IMR-90 (cell line): ENCODE results near the gene SOBP. TPM values are rescaled to one million over a fixed set of nuclear protein-coding genes. Genes with fewer than 3 reads are reported as not detected.

ENCODE experiments used
- ATAC-seq: fragments of 200-7000 bp; cut with Tn5 transposase; 2 replicates; pipeline ENCODE4 v1.9.1; 2020; ENCODE audit warnings: low read depth, mild to moderate bottlenecking, moderate library complexity
- BruUV-seq: library from RNA; stranded (reverse); fragments of 400-500 nt; replicated peaks from 2 replicates; lab custom pipeline; 2021; lab: Mats Ljungman, UMichigan
- CTCF ChIA-PET: fragments of 300-600 bp; formaldehyde crosslinking; extraction: SDS; loops from one replicate; lab custom pipeline; 2021; ENCODE audit warnings: antibody characterized with exemption; lab: Yijun Ruan, JAX
- POLR2A ChIA-PET: fragments of 300-600 bp; sonication (Branson Sonifier 250); formaldehyde crosslinking; loops from one replicate; lab custom pipeline; 2022; ENCODE audit warnings: antibody characterized with exemption; ENCODE audit not compliant: unreplicated experiment; lab: Charles Lee
- DNase-seq: peaks from one replicate; pipeline ENCODE4 v3.0.0; 2013
- H2AFZ ChIP-seq: replicated peaks from 2 replicates; pipeline ENCODE3; 2013; ENCODE audit warnings: low read length, mild to moderate bottlenecking; ENCODE audit not compliant: poor library complexity
- H2AK5ac ChIP-seq: 2 replicates; pipeline ENCODE4 v1.6.1; 2013; ENCODE audit warnings: low read depth, low read length, inconsistent platforms
- H2AK9ac ChIP-seq: replicated peaks from 2 replicates; pipeline ENCODE3; 2013; ENCODE audit warnings: mild to moderate bottlenecking, low read depth, low read length, moderate library complexity; ENCODE audit not compliant: poor library complexity
- H2BK120ac ChIP-seq: 2 replicates; pipeline ENCODE4 v1.6.1; 2013; ENCODE audit warnings: low read depth, low read length, inconsistent platforms
- H2BK15ac ChIP-seq: 3 replicates; pipeline ENCODE4 v1.6.1; 2013; ENCODE audit warnings: low read depth, low read length, inconsistent platforms
- H2BK20ac ChIP-seq: 2 replicates; pipeline ENCODE4 v1.6.1; 2013; ENCODE audit warnings: low read depth, mild to moderate bottlenecking, inconsistent platforms, low read length, moderate library complexity
- H2BK5ac ChIP-seq: 2 replicates; pipeline ENCODE4 v1.6.1; 2013; ENCODE audit warnings: mild to moderate bottlenecking, low read depth, low read length, inconsistent platforms; ENCODE audit not compliant: poor library complexity, severe bottlenecking
- H3K14ac ChIP-seq: replicated peaks from 2 replicates; pipeline ENCODE4 v1.6.1; 2013; ENCODE audit warnings: low read depth, low read length, inconsistent platforms
- H3K18ac ChIP-seq: 2 replicates; pipeline ENCODE4 v1.6.1; 2013; ENCODE audit warnings: low read depth, low read length, control low read depth
- H3K23ac ChIP-seq: 2 replicates; pipeline ENCODE4 v1.6.1; 2013; ENCODE audit warnings: low read depth, low read length, inconsistent platforms
- H3K27ac ChIP-seq: 2 replicates; pipeline ENCODE4 v1.5.1; 2013; ENCODE audit warnings: mild to moderate bottlenecking, control low read depth, low read length; ENCODE audit not compliant: insufficient read depth
- H3K27me3 ChIP-seq: 2 replicates; pipeline ENCODE4 v1.6.1; 2013; ENCODE audit warnings: low read length; ENCODE audit not compliant: control insufficient read depth, insufficient read depth
- H3K36me3 ChIP-seq: 2 replicates; pipeline ENCODE4 v1.6.1; 2013; ENCODE audit warnings: low read length, mixed read lengths; ENCODE audit not compliant: control insufficient read depth, insufficient read depth
- H3K4ac ChIP-seq: 2 replicates; pipeline ENCODE4 v1.6.1; 2013; ENCODE audit warnings: low read depth, low read length, inconsistent platforms
- H3K4me1 ChIP-seq: 2 replicates; pipeline ENCODE4 v1.6.1; 2013; ENCODE audit warnings: low read length, mixed read lengths; ENCODE audit not compliant: control insufficient read depth, insufficient read depth
- H3K4me2 ChIP-seq: 2 replicates; pipeline ENCODE4 v1.6.1; 2013; ENCODE audit warnings: low read depth, mild to moderate bottlenecking, control low read depth, low read length, moderate library complexity
- H3K4me3 ChIP-seq: 2 replicates; pipeline ENCODE4 v1.5.1; 2013; ENCODE audit warnings: low read depth, mild to moderate bottlenecking, control low read depth, low read length, moderate library complexity; ENCODE audit not compliant: insufficient read depth
- H3K56ac ChIP-seq: 2 replicates; pipeline ENCODE4 v1.6.1; 2013; ENCODE audit warnings: low read length, inconsistent platforms; ENCODE audit not compliant: insufficient read depth; ENCODE audit errors: extremely low read depth
- H3K79me1 ChIP-seq, 2 experiments: 2 replicates each; pipeline ENCODE4 v1.6.1; 2013; ENCODE audit warnings: low read length in 2 of 2, inconsistent platforms in 1 of 2, low read depth in 1 of 2
- H3K9ac ChIP-seq: 2 replicates; pipeline ENCODE4 v1.6.1; 2013; ENCODE audit warnings: low read depth, low read length, control low read depth
- H3K9me1 ChIP-seq: 2 replicates; pipeline ENCODE4 v1.6.1; 2013; ENCODE audit warnings: low read length, inconsistent platforms; ENCODE audit not compliant: insufficient read depth
- H3K9me3 ChIP-seq: 2 replicates; pipeline ENCODE4 v1.6.1; 2013; ENCODE audit warnings: low read length; ENCODE audit not compliant: control insufficient read depth, insufficient read depth
- H4K20me1 ChIP-seq: 2 replicates; pipeline ENCODE4 v1.6.1; 2013; ENCODE audit warnings: low read length, inconsistent platforms; ENCODE audit not compliant: insufficient read depth
- H4K5ac ChIP-seq: 2 replicates; pipeline ENCODE4 v1.6.1; 2013; ENCODE audit warnings: mild to moderate bottlenecking, low read depth, low read length, control low read depth
- H4K8ac ChIP-seq, 2 experiments: 2 replicates each; pipeline ENCODE4 v1.6.1; 2013; ENCODE audit warnings: low read depth in 2 of 2, low read length in 2 of 2, control low read depth in 1 of 2, inconsistent platforms in 1 of 2
- H4K91ac ChIP-seq: 2 replicates; pipeline ENCODE4 v1.6.1; 2013; ENCODE audit warnings: low read depth, low read length, inconsistent platforms; ENCODE audit not compliant: insufficient read depth
- MAFK ChIP-seq: IDR thresholded peaks from 2 replicates; pipeline ENCODE4 v1.6.1; 2012; ENCODE audit warnings: low read depth, low read length, improper control_type of control experiment
- NFE2L2 ChIP-seq: fragments of 150-350 bp; IDR thresholded peaks from 2 replicates; pipeline ENCODE4 v1.6.1; 2016; ENCODE audit warnings: low read depth, mild to moderate bottlenecking, low read length
- RAD21 ChIP-seq: IDR thresholded peaks from 2 replicates; pipeline ENCODE4 v1.6.1; 2012; ENCODE audit warnings: low read length, improper control_type of control experiment
- SMC3 ChIP-seq: fragments of 150-350 bp; IDR thresholded peaks from 2 replicates; pipeline ENCODE4 v1.6.1; 2016; ENCODE audit warnings: low read depth, mild to moderate bottlenecking, antibody characterized with exemption, low read length, moderate library complexity
- WGBS, 2 experiments: methylation state at CpG; one replicate each; pipeline versions ENCODE4 v1.1.5 to v1.1.7; 2013; ENCODE audit warnings: missing lambda C conversion rate in 2 of 2; ENCODE audit not compliant: insufficient read length in 1 of 2; ENCODE audit errors: extremely low coverage in 2 of 2; 5-methylcytosine and 5-hydroxymethylcytosine counted together
- dilution Hi-C: fragments of 300-500 bp; cut with HindIII; formaldehyde crosslinking; loops from one replicate; pipeline ENCODE4 v1.14.3; 2018; ENCODE audit warnings: low sequenced_read_pairs; ENCODE audit not compliant: unreplicated experiment
- in situ Hi-C: fragments of 300-500 bp; cut with MboI; formaldehyde crosslinking; loops from 3 replicates; pipeline ENCODE4 v1.14.3; 2019; ENCODE audit warnings: low sequenced_read_pairs, inconsistent platforms, mixed read lengths
- intact Hi-C: fragments of 100-400 bp; cut with micrococcal nuclease; formaldehyde crosslinking; loops from 2 replicates; pipeline ENCODE4 v1.10.0; 2022
- polyA plus RNA-seq, 3 experiments: library from polyadenylated mRNA; depleted of rRNA; stranded (reverse); fragments of >200 nt; gene quantifications; 2 replicates each; pipeline ENCODE4 v1.2.3, GENCODE V29; 2012; ENCODE audit warnings: low replicate concordance in 1 of 3
- total RNA-seq: library from RNA; depleted of rRNA; stranded (reverse); fragments of >200 nt; gene quantifications from 2 replicates; pipeline ENCODE4 v1.2.3, GENCODE V29; 2012

Gene SOBP
- total and polyA plus RNA-seq, 2 of the 4 experiments (the other 2 are of a cell fraction) = 0.60 to 0.72 TPM

- no peaks in the 10 kb centered on the region for H3K27me3 ChIP-seq
- no peak overlapping the region for H3K56ac ChIP-seq
- POLR2A ChIA-PET = no interaction called here
- TF ChIP-seq SMC3 (no peak), NFE2L2 (no peak), MAFK (no peak), RAD21 (no peak)
- H3K9me3 ChIP-seq = no peaks in the 10 kb centered on the region
- no peak overlapping the region for H3K27ac ChIP-seq
- H3K9me1 ChIP-seq = no peaks in the 10 kb centered on the region
- H3K23ac ChIP-seq = no peak overlapping the region
- H2BK5ac ChIP-seq = no peak overlapping the region
- DNase-seq (peak; percentile 23), ATAC-seq (peak; percentile 37; the same call in 1 of the 2 replicates)
- BruUV-seq = no TSS peak
- H3K14ac ChIP-seq = no peak overlapping the region
- CTCF ChIA-PET = no interaction called here
- no peaks in the 10 kb centered on the region for H3K36me3 ChIP-seq
- peaks cover 2% of the 10 kb centered on the region; the same call in 1 of the 2 replicates for H3K4me1 ChIP-seq
- H4K8ac ChIP-seq = no peak overlapping the region
- H3K4me2 ChIP-seq = no peak overlapping the region
- H2AFZ ChIP-seq = no peak overlapping the region
- no CpG with 5 or more reads among the region's 1 CpG for WGBS, 2 experiments
- no peak overlapping the region for H3K4me3 ChIP-seq
- no peak overlapping the region for H2BK20ac ChIP-seq
- intact Hi-C loops = no loop called here
- H3K18ac ChIP-seq = no peak overlapping the region
- H3K79me1 ChIP-seq = no peaks in the 10 kb centered on the region
- no peak overlapping the region for H2AK9ac ChIP-seq
- H2BK15ac ChIP-seq = no peak overlapping the region
- dilution Hi-C loops = no loop called here
- H4K20me1 ChIP-seq = no peaks in the 10 kb centered on the region
- H2AK5ac ChIP-seq = no peak overlapping the region
- no peak overlapping the region for H3K4ac ChIP-seq
- no peak overlapping the region for H4K91ac ChIP-seq
- no peak overlapping the region for H3K9ac ChIP-seq
- no peak overlapping the region for H2BK120ac ChIP-seq
- in situ Hi-C loops = no loop called here
- H4K5ac ChIP-seq = no peak overlapping the region
Observed at GRCh38 chr6:107540465-107540857, 50.5 kb downstream of the SOBP start.
